Activated CD8-positive, alpha-beta memory T cell treated with anti-CD3 and anti-CD28 coated beads for 1 hour (primary cell): ENCODE measurements around the gene TMEM269.
A peak's percentile ranks its signal among the peaks of the same experiment; 100 is the strongest.

Source experiments
- DNase-seq, 2 donors: peaks; one replicate each; pipeline ENCODE4 v3.0.0-alpha.2; 2020; ENCODE audit warnings: low read depth in 1 of 2; ENCODE audit errors: extremely low read depth in 1 of 2

TMEM269 gene

DNA sequence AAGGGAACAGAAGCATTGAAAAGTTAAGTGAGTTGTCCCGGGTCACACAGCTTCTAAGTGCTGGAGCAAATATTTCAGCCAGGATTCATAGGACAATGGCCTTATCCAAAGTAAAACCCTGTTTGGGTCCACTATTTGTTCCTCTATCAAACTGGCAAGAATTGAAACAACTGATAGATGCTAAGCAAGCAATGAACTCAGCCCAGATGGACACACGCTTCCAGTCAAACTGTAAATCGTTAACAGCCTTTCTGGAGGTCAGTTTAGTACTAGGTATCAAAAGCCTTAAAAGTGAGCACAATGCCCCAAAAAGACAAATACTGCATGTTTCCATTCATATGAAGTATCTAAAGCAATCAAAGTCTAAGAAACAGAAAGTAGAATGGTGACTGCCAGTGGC, 33.2 kb downstream of the TMEM269 start:
- DNase-seq: no peak

DNA sequence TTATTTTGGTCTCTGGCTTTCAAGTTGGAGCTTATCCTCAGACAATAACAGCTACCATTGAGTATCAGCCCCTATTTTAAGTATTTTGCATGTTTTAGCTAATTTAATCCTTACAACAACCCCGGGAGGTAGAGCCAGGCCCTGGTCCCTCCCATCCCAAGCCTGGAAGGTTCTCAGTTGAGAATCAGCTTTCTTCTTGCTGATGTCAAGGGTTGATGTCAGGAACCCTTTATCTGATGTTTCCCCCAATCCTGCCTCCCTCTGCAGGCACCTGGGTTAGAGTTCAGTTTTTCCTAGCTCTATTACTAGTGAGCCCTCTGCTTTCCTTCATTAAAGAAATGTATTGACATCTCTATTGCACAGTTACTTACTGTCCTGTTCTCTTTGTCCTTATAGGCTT, 36.0 kb downstream of the TMEM269 start:
- DNase-seq: no peak

DNA sequence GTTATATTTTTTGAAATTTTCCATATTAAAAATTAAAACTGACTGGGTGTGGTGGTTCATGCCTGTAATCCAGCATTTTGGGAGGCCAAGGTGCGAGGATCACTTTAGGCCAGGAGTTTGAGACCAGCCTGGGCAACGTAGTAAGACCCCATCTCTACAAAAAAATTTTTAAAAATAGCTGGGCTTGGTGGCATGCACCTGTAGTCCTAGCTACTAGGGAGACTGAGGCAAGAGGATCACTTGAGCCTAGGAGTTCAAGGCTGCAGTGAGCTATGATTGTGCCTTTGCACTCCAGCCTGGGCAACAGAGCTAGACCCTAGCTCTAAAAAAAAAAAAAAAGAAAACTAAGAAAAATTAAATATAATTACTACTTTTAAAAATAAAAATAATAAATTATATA, 36.9 kb downstream of the TMEM269 start:
- DNase-seq: no peak

DNA sequence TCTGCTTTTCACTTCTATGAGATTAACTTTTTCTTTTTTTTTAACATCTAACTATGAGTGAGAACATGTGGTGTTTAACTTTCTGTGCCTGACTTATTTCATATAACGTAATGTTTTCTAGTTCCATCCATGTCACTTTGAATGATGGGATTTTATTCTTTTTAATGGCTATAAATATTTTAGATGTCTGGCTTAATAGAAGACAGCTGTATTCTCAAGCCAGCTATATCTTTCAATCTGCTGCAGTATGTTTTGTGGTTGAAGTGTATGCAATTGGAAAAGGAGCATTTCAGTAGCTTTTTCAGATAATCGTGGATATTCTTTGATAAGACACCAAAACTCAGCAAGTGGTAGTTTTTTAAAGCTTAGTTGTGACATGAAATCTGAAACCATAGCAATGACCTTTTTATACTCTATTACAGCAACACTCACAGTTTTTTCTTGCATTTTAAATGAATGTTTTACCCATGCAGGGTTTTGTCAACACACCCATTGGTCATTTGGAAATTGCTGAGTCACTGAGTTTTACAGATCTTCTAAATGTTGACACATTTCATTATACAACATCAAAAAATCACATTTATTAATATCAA, 38.1 kb downstream of the TMEM269 start:
- no peak for DNase-seq

DNA sequence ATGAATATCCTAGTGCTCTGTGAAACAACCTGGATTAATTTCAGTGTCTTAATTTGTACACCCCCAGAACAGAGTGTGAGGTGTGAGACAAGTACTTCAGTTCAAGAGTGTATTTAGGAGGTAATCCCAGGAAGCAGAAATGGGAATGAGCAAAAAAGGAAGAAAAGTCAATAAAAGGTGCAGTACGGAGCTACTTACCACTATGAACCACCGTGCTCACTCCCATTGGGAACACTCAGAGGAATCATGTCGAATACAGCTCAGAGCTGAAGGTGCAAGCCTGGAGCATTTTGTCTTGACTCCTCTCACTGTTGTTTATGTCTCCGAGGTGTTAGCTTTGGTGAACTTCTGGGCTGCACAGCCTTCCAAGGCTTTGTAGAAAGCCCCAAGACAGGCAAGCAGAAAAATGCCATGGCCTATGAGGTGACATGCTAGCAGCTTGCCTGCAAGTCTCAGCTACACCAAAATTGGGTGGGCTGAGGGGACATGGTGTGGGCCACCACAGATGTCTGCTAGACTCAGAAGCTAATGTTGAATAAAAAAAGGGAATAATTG, 39.8 kb downstream of the TMEM269 start:
- no peak for DNase-seq

DNA sequence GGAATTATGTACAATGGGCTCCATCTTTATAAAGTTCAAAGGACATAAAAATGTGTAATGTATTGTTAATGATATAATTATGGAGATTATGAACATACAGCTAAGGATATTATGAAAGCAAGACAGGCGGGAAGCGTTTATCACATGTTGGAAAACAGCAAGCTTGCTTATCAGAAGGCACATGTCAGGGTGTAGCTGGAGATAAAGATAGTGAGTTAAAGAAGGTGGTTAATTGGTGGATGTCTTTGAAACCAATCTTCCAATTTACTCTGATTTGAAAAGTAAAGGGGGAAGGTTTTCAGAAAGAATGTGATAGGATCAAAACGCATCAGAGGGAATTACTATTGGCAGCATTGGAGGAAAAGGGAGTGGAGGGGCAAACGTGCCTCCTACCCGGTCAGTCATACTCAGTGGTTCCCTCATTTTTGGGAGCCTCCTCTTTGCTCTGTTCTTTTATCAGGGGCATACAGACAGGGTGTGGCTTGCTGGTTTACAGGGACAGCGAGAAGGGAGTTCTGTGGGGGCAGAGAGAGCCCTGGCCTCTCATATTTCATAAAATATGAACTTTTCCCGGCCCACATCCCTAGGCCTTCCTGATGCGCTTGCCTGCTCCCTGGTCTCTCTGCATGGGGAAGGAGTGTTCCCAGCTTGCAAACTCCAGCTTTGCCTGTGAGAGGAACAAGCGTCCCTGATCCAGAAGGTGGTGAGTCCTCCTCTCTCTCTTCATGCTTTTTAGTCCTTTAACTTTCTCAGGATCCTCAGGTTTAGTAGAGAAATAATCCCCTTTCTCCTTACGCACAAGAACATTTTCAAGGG, 40.5 kb downstream of the TMEM269 start:
- no peak for DNase-seq

DNA sequence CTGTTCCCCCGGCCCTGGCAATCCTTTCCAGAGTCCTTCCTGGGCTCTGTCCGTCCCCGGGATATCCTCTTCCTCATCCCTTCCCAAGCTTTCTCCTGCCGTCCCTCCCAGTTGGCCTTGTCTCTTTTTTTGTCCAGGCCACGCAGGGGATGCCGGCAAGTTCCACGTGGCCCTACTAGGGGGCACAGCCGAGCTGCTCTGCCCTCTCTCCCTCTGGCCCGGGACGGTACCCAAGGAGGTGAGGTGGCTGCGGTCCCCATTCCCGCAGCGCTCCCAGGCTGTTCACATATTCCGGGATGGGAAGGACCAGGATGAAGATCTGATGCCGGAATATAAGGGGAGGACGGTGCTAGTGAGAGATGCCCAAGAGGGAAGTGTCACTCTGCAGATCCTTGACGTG, 45.8 kb downstream of the TMEM269 start:
- no peak for DNase-seq

DNA sequence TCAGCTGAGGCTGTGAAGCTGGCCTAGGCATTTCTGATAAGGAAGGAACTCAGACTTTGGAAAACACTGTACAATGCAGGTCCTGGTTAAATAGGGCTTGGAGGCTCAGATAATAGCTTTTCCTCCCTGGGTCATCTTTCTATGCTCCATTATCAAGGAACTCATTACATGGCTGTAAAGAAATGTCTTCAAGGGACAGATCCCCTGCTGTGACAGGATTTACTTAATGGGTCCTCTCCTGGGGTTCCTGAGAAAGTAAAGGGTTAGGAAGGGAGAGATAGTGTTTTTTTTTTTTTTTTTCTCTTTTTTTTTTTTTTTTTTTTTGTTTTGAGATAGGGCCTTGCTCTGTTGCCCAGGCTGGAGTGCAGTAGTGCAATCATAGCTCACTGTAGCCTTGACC, 46.5 kb downstream of the TMEM269 start:
- DNase-seq: no peak

DNA sequence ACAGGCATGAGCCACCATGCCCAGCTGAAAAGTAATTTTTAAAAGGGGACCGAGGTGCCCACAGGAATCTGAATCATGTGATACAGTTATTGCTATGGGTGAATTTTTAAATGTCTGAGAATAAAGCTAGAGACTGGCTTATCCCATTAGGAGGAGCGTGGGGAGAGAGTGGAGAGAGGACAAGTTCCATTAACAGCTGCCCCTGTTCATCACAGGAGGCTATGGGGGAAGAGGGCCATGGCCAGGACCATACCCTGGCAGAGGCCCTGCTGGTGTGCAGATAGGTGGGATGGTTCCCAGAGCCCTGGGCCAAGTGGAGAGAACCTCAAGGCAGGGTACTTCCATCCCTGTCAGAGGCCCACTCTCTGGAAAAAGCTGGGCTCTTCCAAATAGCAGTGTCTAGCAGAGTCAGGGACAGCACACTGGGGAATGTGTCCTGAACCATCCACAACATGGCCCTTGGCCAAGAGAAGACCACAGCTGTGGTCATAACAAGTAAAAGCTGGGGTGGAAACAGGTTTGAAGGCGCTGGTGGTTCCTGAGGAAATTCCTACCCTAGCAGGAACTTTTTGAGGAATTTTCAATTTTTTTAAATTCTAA, 48.0 kb downstream of the TMEM269 start:
- DNase-seq: no peak

DNA sequence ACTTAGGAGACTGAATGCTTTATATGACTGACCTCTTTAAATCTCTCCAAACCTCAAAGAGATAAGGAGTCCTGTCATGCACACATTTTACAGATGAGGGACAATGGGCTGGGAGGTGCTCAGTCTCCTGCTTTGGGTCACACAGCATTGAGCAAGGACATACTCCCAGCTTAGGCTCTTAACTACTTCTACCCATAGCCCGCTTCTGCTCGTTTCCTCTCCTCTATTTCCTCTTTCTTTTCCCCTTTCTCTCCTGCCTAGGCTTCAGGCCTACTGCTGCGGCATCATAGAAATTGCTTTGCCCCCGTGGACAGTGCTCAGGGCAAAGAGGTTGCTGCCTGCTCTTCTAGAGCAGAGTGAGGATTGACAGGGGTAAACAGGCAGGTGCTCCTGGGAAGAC, 49.2 kb downstream of the TMEM269 start:
- no peak for DNase-seq

DNA sequence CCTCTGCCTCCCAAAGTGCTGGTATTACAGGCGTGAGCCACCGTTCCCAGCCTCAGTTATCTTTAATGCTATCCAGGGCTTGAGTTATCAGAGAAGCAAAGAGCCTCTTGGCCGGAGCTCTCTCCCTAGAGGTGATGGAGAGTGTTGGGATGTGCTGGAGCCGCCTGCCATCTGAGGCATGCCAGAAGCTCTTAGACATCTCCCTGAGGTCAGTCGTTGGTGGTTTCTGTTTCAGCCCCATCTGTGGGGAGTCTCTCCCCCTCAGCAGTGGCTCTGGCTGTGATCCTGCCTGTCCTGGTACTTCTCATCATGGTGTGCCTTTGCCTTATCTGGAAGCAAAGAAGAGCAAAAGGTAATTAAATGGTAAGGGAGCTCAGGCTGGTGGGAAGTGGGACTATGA, 50.0 kb downstream of the TMEM269 start:
- no peak for DNase-seq

DNA sequence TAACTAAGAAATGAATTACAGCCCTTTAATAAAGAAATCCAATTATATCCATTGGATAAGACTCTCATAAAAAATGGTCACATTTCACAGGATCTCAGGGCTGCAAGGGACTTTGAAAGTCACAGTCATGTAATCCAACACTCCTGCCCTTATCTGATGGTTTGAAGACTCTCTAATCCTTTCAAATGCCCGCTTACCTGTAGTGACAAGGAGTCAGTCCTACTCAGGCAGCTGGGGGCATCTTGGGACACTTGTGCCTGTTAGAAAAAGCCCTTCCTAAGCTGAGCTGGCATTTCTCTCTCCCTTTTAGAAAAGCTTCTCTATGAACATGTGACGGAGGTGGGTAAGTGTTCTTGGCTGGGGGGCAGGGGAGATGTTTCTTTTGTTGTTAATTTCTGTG, 50.6 kb downstream of the TMEM269 start:
- no peak for DNase-seq

DNA sequence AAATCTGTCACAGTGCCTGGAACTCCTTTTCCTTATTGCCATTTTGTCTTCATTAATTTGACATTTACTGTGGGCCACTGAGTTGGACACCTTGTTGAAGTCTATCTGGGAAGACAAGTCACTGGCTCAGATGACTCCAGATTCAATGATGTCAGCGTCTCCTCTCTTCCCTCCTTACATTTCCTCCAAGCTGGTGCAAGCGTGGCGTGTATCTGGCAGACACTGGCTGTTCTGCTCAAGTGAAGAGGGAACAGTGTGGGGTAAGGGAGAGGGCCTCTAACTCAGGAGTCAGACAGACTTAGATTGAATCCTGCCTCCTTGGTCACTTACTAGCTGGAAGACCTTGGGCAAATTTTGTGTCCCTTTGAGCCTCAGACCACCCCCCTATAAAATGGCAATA, 52.9 kb downstream of the TMEM269 start:
- DNase-seq: no peak

DNA sequence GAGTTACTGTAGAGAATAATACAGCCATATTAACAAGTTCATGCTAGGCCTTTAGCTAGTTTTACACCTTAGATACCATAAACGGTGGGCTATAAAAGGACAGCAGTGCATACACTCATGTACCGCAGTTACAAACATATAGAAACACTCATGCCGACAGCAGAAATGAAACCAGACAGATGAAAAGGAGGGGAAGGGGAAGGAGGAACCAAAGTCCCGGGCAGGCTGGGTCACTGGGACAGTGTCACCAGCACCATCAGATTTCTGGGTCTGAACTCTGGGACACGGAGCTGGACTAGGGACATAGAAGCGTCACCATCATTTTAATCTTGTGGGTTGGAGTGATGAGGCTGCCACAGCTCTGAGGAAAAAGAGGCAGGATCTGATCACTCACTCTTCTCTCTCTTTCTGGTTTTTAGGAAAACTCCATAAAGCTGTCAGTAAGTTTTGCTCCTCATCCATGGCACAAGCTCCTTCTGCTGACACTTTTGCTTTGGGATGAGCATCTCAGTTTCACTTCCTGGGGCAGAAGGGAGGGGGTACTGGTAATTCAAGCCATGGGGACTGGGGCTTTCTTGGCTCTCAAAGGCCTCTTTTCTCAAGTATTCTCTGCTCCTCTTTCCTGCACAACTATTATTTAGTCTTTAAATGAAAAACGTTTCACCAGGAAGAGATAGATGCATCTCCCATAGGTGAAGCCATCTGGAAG, 53.8 kb downstream of the TMEM269 start:
- no peak for DNase-seq

DNA sequence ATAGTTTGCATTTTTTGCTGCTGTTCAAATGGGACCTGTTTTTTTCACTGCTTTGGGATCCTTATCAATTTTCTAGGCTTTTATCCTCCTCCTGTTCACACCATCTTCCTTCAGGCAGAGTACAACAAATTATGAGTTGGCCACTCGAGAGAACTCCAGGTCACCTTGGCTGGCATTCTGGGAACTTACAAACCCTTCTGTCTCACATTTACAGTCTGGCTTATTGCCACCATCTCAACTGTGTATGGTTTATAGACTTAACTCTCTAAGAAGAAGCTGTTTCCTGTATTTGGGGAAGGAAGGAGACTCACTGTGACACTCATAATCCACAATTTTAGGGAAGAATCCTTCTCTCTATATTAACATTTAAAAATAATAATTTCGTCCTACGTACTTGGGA, 56.2 kb downstream of the TMEM269 start:
- no peak for DNase-seq

DNA sequence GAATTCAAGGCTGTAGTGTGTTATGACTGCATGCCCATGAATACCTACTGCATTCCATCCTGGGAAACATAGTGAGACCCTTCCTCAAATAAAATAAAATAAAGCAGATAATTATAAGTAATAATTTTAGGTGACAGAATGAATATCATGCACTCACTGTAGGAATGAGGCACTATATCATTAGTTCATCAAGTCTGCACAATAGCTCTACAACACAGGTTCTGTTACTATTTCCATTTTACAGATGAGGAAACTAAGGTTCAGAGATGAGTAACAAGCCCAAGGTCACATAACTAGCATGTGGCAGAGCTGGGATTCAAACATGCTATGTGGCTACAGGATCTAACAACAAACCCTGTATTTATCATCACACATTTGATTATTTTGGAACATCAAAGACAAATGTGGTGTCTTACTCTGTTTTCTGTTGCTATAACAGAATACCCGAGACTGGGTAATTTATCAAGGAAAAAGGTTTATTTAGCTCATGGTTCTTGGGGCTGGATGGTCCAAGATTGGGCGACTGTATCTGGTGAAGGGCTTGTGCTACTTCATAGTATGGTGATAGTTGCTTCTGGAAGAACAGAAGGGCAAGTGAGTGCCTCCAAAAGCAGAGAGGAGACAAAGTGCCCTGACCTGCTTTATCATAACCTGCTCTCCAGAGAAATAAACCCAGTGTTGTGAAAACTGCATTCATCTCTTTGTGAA, 56.8 kb downstream of the TMEM269 start:
- no peak for DNase-seq

DNA sequence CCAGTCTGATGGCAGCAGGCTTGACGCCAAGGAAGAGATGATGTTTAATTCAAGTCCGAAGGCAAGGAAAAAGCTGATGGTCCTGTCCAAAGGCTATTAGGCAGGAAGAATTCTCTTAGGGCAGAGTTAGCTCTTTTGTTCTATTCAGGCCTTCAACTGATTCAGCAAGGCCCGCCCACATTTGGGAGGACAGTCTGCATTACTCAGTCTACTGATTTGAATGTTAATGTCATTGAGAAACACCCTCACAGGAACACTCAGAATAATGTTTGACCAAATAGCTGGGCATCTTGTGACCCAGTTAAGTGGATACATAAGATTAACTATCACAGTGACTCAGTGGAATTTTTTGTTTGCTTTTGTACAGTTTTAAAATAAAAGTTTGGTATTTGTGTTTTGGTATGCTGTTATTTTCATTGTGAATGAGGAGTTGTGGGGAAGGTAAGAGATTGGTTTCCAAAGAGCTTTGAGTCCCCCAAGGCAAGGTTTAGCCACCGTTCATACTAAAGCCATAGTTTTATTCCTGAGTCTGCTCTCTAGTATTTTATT, 59.9 kb downstream of the TMEM269 start:
- no peak for DNase-seq

DNA sequence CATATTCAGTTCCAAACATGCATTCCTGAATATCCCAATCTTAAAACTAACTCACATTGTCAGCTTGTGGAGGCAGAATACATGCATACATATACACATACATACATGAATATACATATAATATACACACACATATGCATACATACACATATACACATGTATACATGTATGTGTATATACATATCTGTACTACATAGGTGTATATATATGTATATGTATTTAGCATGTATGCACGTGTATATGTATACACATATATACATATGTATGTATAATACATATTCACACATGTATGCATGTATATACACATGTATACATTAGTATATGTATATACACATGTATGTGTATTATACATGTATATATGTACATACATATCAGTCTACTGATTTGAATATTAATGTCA, 60.4 kb downstream of the TMEM269 start:
- DNase-seq: no peak

DNA sequence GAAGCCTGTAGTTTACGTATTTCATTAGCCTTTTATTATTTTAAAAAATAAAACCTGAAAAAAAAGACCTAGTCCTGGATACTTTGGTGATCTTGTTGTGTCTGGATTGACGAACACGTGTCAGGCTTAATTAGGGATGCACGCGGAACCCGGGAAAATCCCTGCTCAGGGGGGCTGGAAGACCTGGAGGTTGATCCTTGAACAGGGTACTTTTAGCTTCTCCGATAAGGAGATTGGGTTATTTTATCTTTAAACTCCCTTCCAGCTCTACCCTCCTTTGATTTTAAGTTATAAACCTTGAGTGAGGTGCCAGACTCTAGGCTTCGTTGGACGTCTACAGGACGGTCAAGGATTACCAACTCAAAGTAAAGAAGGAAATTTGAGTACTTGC, 61.1 kb downstream of the TMEM269 start:
- DNase-seq: no peak

DNA sequence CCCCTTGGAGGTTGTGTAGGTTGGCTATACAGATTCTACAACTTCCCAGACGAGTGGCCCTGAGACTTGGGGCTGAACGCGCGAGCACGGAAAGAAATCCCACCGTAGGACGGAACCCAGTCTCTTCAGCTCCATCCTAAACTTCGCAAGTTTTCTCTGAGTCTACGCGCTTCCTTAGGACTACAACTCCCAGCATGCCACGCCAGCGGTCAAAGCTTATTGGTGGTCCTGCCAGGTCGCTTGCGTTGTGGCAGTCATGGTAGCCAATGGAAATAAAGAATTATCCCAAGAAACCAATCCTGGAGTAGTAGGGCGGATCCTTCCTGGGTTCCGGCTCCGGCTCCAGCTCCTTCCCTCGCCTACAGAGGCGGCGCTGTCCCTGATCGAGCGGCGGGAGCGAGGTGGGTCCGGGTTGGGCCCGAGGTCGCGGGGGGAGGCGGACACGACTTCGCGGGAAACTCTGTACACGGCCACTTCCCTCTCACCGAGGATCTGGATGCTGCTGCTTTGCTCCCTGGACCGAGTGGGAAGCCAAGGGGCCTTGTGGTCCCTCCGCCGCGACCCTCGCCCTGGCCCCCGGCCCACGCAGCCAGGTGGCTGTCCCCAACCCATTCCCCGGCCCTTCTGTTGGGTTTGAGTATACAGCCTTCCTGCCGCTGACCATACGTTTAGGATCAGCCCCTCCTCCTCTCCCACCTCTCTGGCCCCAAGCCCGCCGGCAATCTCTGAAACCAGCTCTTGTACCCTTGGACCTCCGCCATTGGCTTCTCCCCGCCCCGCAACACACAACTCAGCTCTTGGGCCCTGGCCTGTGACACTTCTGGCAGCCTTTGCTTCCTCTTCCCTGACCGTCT, 61.7 kb downstream of the TMEM269 start, which contains the start of gene ZNF691:
ZNF691 (plus strand) TSS at position 357 of the 854 bp plus-strand sequence. CDS start 3,046 bp downstream, outside the sequence.
- peak; percentile 69 to 73 for DNase-seq
